Ovary (tissue), 3 donors: ENCODE data around the gene MAPK8IP1.

Experiments
- CTCF ChIP-seq, 3 donors: fragments of 450-650 bp in 2 of 3; fragments of 200-600 bp in 1 of 3; IDR thresholded peaks; one replicate each; pipeline versions ENCODE4 v1.5.1 to v1.8.0; 2016 to 2022; ENCODE audit warnings: antibody characterized with exemption in 3 of 3, mild to moderate bottlenecking in 1 of 3
- EP300 ChIP-seq: sonication (generic); formaldehyde crosslinking; IDR thresholded peaks from one replicate; pipeline ENCODE4 v1.6.1; 2017; ENCODE audit warnings: antibody characterized with exemption
- POLR2A ChIP-seq: fragments of 450-650 bp; IDR thresholded peaks from one replicate; pipeline ENCODE4 v1.6.1; 2017; ENCODE audit warnings: antibody characterized with exemption, mild to moderate bottlenecking, moderate library complexity
- donor health status: DM: no; HTN: no; CAD: no.

GRCh38 chr11:45945397-45945999 lies 60.0 kb downstream of the MAPK8IP1 start:
- TF ChIP-seq CTCF (IDR thresholded peaks at IDR 0.05) (no peak), POLR2A (no peak), EP300 (no peak)
